Prostate gland (tissue), 2 donors: Measurements from ENCODE around the gene OR2V2.

Experiments
- POLR2A ChIP-seq: fragments of 450-650 bp; IDR thresholded peaks from one replicate; pipeline ENCODE4 v1.6.1; 2016; ENCODE audit warnings: antibody characterized with exemption, mild to moderate bottlenecking
- POLR2AphosphoS5 ChIP-seq: sonication (generic); formaldehyde crosslinking; IDR thresholded peaks from one replicate; pipeline ENCODE4 v1.6.1; 2017; ENCODE audit warnings: antibody characterized with exemption
- TF ChIP-seq, protein P1 (sequence below), 4 experiments: fragments of 200-600 bp in 2 of 4; fragments of 450-650 bp in 2 of 4; sonication (generic) in 2 of 4; IDR thresholded peaks; 1 replicate in 3 of 4; 2 replicates in 1 of 4; pipeline ENCODE4 v1.5.1; 2016 to 2019; ENCODE audit warnings: antibody characterized with exemption in 4 of 4, mild to moderate bottlenecking in 2 of 4, moderate library complexity in 2 of 4

DNA sequence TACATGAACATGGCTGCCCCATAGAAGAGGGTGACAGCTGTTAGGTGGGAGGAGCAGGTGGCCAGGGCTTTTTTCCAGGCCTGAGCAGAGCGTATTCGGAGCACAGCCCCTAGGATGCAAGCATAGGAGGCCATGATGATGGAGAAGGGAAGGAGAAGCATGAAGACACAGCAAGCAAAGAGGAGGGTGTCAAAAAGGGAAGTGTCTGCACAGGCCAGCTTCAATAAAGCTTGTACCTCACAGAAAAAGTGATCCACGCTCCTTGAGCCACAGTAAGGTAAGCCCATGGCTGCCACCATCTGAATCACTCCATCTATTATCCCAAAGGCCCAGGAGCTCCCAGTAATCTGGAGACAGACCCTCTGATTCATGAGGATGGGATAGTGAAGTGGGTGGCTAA lies 22.9 kb upstream of the OR2V2 start:
- TF ChIP-seq, protein P1, sequence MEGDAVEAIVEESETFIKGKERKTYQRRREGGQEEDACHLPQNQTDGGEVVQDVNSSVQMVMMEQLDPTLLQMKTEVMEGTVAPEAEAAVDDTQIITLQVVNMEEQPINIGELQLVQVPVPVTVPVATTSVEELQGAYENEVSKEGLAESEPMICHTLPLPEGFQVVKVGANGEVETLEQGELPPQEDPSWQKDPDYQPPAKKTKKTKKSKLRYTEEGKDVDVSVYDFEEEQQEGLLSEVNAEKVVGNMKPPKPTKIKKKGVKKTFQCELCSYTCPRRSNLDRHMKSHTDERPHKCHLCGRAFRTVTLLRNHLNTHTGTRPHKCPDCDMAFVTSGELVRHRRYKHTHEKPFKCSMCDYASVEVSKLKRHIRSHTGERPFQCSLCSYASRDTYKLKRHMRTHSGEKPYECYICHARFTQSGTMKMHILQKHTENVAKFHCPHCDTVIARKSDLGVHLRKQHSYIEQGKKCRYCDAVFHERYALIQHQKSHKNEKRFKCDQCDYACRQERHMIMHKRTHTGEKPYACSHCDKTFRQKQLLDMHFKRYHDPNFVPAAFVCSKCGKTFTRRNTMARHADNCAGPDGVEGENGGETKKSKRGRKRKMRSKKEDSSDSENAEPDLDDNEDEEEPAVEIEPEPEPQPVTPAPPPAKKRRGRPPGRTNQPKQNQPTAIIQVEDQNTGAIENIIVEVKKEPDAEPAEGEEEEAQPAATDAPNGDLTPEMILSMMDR (IDR thresholded peaks at IDR 0.05), result no peak
- TF ChIP-seq POLR2A (no peak), POLR2AphosphoS5 (no peak)
